ENCODE measurements around the gene FAM229A.

FAM229A gene

GRCh38 chr1:32346532-32347157, 15.6 kb downstream of the FAM229A start:
- DNase-seq = no peak

GRCh38 chr1:32345289-32345827, 16.9 kb downstream of the FAM229A start:
- no peak for DNase-seq

- no peak for DNase-seq
Measured at GRCh38 chr1:32342704-32343103, 19.6 kb downstream of the FAM229A start.

GRCh38 chr1:32341971-32342370, 20.3 kb downstream of the FAM229A start:
- DNase-seq = no peak

- no peak for DNase-seq
Measured at GRCh38 chr1:32341186-32341757, 21.0 kb downstream of the FAM229A start.

- no peak for DNase-seq
Measured at GRCh38 chr1:32339363-32339978, 22.8 kb downstream of the FAM229A start.

- no peak for DNase-seq
Measured at GRCh38 chr1:32338637-32339145, 23.6 kb downstream of the FAM229A start.

- peak; percentile 83 for DNase-seq
Measured at GRCh38 chr1:32337855-32338636, 24.2 kb downstream of the FAM229A start.

GRCh38 chr1:32336963-32337675, 25.2 kb downstream of the FAM229A start:
- no peak for DNase-seq

GRCh38 chr1:32336591-32336932, 25.7 kb downstream of the FAM229A start:
- DNase-seq = no peak

- DNase-seq = peak; percentile 95
Measured at GRCh38 chr1:32335790-32336590, 26.3 kb downstream of the FAM229A start, which contains the start of gene MARCKSL1. TSS of gene MARCKSL1 (minus strand) at chr1:32336233. CDS start at chr1:32336033, 200 bp downstream.

- no peak for DNase-seq
Measured at GRCh38 chr1:32335535-32335789, 26.8 kb downstream of the FAM229A start.

- peak; percentile 83 for DNase-seq
Measured at GRCh38 chr1:32334864-32335534, 27.3 kb downstream of the FAM229A start.

GRCh38 chr1:32334274-32334861, 27.9 kb downstream of the FAM229A start:
- peak; percentile 33 for DNase-seq

- no peak for DNase-seq
Measured at GRCh38 chr1:32333251-32333963, 28.9 kb downstream of the FAM229A start.

GRCh38 chr1:32332290-32333079, 29.8 kb downstream of the FAM229A start:
- DNase-seq = peak; percentile 32

- DNase-seq = no peak
Measured at GRCh38 chr1:32331549-32331948, 30.7 kb downstream of the FAM229A start.

- no peak for DNase-seq
Measured at GRCh38 chr1:32330558-32331151, 31.6 kb downstream of the FAM229A start.

GRCh38 chr1:32329931-32330466, 32.3 kb downstream of the FAM229A start:
- no peak for DNase-seq
